SU-DHL-6 (cell line): Measurements from ENCODE around the gene PHRF1.

ENCODE experiments used
- H2AFZ ChIP-seq: fragments of 200-600 bp; sonication (generic); 2 replicates; pipeline ENCODE4 v1.6.1; 2014; ENCODE audit warnings: low read depth, mild to moderate bottlenecking, moderate library complexity, mixed read lengths, antibody characterized with exemption, low read length; ENCODE audit not compliant: severe bottlenecking
- H3F3A ChIP-seq: fragments of 200-600 bp; shearing (Covaris generic); 2 replicates; pipeline ENCODE4 v1.6.0; 2016; ENCODE audit warnings: antibody characterized with exemption, mild to moderate bottlenecking; ENCODE audit not compliant: insufficient read depth
- H3K27ac ChIP-seq: fragments of 200-600 bp; sonication (generic); 2 replicates; pipeline ENCODE4 v1.5.1; 2016; ENCODE audit warnings: low read depth, mild to moderate bottlenecking, low read length, moderate library complexity, mixed read lengths
- H3K27me3 ChIP-seq: fragments of 200-600 bp; sonication (generic), shearing (Covaris generic); 2 replicates; pipeline ENCODE4 v1.6.0; 2014; ENCODE audit warnings: mild to moderate bottlenecking, low read length
- H3K36me3 ChIP-seq: fragments of 200-600 bp; sonication (generic); 2 replicates; pipeline ENCODE4 v1.6.1; 2014; ENCODE audit warnings: mild to moderate bottlenecking, low read length, mixed read lengths
- H3K4me2 ChIP-seq: fragments of 300-600, 200-600 bp; shearing (Covaris generic), sonication (generic); 2 replicates; pipeline ENCODE4 v1.6.0; 2014; ENCODE audit warnings: low read length, low read depth, mild to moderate bottlenecking; ENCODE audit not compliant: poor library complexity, severe bottlenecking
- H3K4me3 ChIP-seq: fragments of 200-600 bp; sonication (generic); 2 replicates; pipeline ENCODE4 v1.5.1; 2014; ENCODE audit warnings: antibody characterized with exemption, low read length, mild to moderate bottlenecking, mixed read lengths; ENCODE audit not compliant: insufficient read depth, poor library complexity, severe bottlenecking
- H3K79me2 ChIP-seq: fragments of 200-600 bp; sonication (generic); 2 replicates; pipeline ENCODE4 v1.6.1; 2014; ENCODE audit warnings: mild to moderate bottlenecking, low read length, moderate library complexity; ENCODE audit not compliant: insufficient read depth
- H3K9ac ChIP-seq: fragments of 200-600 bp; sonication (generic); 2 replicates; pipeline ENCODE4 v1.7.0; 2014; ENCODE audit warnings: mild to moderate bottlenecking, low read length
- H3K9me2 ChIP-seq: fragments of 200-600 bp; sonication (generic); replicated peaks from 2 replicates; pipeline ENCODE4 v1.6.1; 2014; ENCODE audit warnings: low read length; ENCODE audit not compliant: insufficient read depth
- H3K9me3 ChIP-seq: fragments of 200-600 bp; sonication (generic); 2 replicates; pipeline ENCODE4 v1.6.1; 2014; ENCODE audit warnings: low read length, mixed read lengths; ENCODE audit not compliant: insufficient read depth
- H4K20me1 ChIP-seq: fragments of 200-600 bp; sonication (generic); 2 replicates; pipeline ENCODE4 v1.6.1; 2014; ENCODE audit warnings: low read depth, mild to moderate bottlenecking, antibody characterized with exemption, low read length, moderate library complexity, mixed read lengths
- CTCF ChIP-seq: fragments of 200-600 bp; sonication (generic); IDR thresholded peaks from one replicate; pipeline ENCODE4 v1.5.1; 2017; ENCODE audit warnings: antibody characterized with exemption, mild to moderate bottlenecking, low read length, moderate library complexity; ENCODE audit not compliant: insufficient read depth, poor library complexity, severe bottlenecking
- EZH2phosphoT487 ChIP-seq: fragments of 200-600 bp; sonication (generic), shearing (Covaris generic); conservative IDR thresholded peaks from 2 replicates; pipeline ENCODE4 v1.6.1; 2018; ENCODE audit warnings: mild to moderate bottlenecking, antibody characterized with exemption, low read length, moderate library complexity, mixed read lengths

PHRF1 gene

GRCh38 chr11:640021-640706, 63.9 kb downstream of the PHRF1 start:
- Histone ChIP-seq H3K79me2 (no peaks in the 10 kb centered on the region), H3K4me3 (no peak overlapping the region), H2AFZ (no peak overlapping the region), H3K9ac (no peak overlapping the region), H3K9me3 (no peaks in the 10 kb centered on the region), H3K4me2 (no peak overlapping the region), H3F3A (0 out of 2 replicates have a peak, but pooled peaks cover 3% of the 10 kb centered on the region), H3K27ac (no peak overlapping the region), H4K20me1 (no peaks in the 10 kb centered on the region), H3K9me2 (no peaks in the 10 kb centered on the region), H3K27me3 (no peaks in the 10 kb centered on the region), H3K36me3 (no peaks in the 10 kb centered on the region)
- TF ChIP-seq EZH2phosphoT487 = no peak
- TF ChIP-seq CTCF = no peak

GRCh38 chr11:641806-642370, 65.6 kb downstream of the PHRF1 start:
- no peaks in the 10 kb centered on the region for H3K9me2 ChIP-seq
- H3K36me3 ChIP-seq = no peaks in the 10 kb centered on the region
- no peak overlapping the region for H3K27ac ChIP-seq
- 0 out of 2 replicates have a peak, but pooled peaks cover 3% of the 10 kb centered on the region for H3F3A ChIP-seq
- H3K4me2 ChIP-seq = no peak overlapping the region
- no peak for TF ChIP-seq EZH2phosphoT487
- TF ChIP-seq CTCF = no peak
- no peaks in the 10 kb centered on the region for H4K20me1 ChIP-seq
- no peaks in the 10 kb centered on the region for H3K27me3 ChIP-seq
- no peaks in the 10 kb centered on the region for H3K9me3 ChIP-seq
- no peak overlapping the region for H2AFZ ChIP-seq
- H3K4me3 ChIP-seq = no peak overlapping the region
- H3K79me2 ChIP-seq = no peaks in the 10 kb centered on the region
- no peak overlapping the region for H3K9ac ChIP-seq

- H3K9me2 ChIP-seq = no peaks in the 10 kb centered on the region
- H3K27me3 ChIP-seq = no peaks in the 10 kb centered on the region
- no peaks in the 10 kb centered on the region for H3K79me2 ChIP-seq
- H4K20me1 ChIP-seq = no peaks in the 10 kb centered on the region
- peaks cover 3% of the 10 kb centered on the region; the same call in 1 of the 2 replicates for H3F3A ChIP-seq
- no peaks in the 10 kb centered on the region for H3K9me3 ChIP-seq
- no peak overlapping the region for H3K4me3 ChIP-seq
- no peak overlapping the region for H3K27ac ChIP-seq
- no peak overlapping the region for H3K9ac ChIP-seq
- no peak overlapping the region for H2AFZ ChIP-seq
- H3K4me2 ChIP-seq = no peak overlapping the region
- H3K36me3 ChIP-seq = no peaks in the 10 kb centered on the region
- TF ChIP-seq CTCF (no peak), EZH2phosphoT487 (no peak)
Measured at GRCh38 chr11:643366-643765, 67.1 kb downstream of the PHRF1 start.
